Kidney epithelial cell (primary cell): ENCODE data around the gene ZNF366. TPM values are rescaled to one million over a fixed set of nuclear protein-coding genes. Genes with fewer than 3 reads are reported as not detected.

Experiments
- DNase-seq: peaks from one replicate; pipeline ENCODE4 v3.0.0-alpha.2; 2010; ENCODE audit warnings: low read depth
- H3K27me3 ChIP-seq: 2 replicates; pipeline ENCODE4 v1.6.0; 2011; ENCODE audit warnings: low read length; ENCODE audit not compliant: control insufficient read depth, insufficient read depth
- H3K36me3 ChIP-seq: 2 replicates; pipeline ENCODE4 v1.5.1; 2011; ENCODE audit warnings: low read length; ENCODE audit not compliant: control insufficient read depth, insufficient read depth
- H3K4me3 ChIP-seq: 2 replicates; pipeline ENCODE4 v1.5.1; 2011; ENCODE audit warnings: low read depth, mild to moderate bottlenecking, control low read depth, low read length
- total RNA-seq: library from RNA; depleted of rRNA; stranded (reverse); fragments of >200 nt; gene quantifications from 2 replicates; pipeline ENCODE4 v1.2.3, GENCODE V29; 2015
- TF ChIP-seq, protein P1 (sequence below): IDR thresholded peaks from 2 replicates; pipeline ENCODE4 v1.5.1; 2011; ENCODE audit warnings: mild to moderate bottlenecking, moderate library complexity, low read length, control low read depth, inconsistent platforms; ENCODE audit not compliant: insufficient read depth, poor library complexity, severe bottlenecking

The ZNF366 gene
- total RNA-seq, 1 donor from 2014 or later = 0.13 TPM

- no peaks in the 10 kb centered on the region for H3K27me3 ChIP-seq
- DNase-seq = peak; percentile 76
- TF ChIP-seq, protein P1, sequence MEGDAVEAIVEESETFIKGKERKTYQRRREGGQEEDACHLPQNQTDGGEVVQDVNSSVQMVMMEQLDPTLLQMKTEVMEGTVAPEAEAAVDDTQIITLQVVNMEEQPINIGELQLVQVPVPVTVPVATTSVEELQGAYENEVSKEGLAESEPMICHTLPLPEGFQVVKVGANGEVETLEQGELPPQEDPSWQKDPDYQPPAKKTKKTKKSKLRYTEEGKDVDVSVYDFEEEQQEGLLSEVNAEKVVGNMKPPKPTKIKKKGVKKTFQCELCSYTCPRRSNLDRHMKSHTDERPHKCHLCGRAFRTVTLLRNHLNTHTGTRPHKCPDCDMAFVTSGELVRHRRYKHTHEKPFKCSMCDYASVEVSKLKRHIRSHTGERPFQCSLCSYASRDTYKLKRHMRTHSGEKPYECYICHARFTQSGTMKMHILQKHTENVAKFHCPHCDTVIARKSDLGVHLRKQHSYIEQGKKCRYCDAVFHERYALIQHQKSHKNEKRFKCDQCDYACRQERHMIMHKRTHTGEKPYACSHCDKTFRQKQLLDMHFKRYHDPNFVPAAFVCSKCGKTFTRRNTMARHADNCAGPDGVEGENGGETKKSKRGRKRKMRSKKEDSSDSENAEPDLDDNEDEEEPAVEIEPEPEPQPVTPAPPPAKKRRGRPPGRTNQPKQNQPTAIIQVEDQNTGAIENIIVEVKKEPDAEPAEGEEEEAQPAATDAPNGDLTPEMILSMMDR = no peak
- no peaks in the 10 kb centered on the region for H3K36me3 ChIP-seq
- no peak overlapping the region for H3K4me3 ChIP-seq
Measured at GRCh38 chr5:72441862-72442540, 65.2 kb downstream of the ZNF366 start.

DNA sequence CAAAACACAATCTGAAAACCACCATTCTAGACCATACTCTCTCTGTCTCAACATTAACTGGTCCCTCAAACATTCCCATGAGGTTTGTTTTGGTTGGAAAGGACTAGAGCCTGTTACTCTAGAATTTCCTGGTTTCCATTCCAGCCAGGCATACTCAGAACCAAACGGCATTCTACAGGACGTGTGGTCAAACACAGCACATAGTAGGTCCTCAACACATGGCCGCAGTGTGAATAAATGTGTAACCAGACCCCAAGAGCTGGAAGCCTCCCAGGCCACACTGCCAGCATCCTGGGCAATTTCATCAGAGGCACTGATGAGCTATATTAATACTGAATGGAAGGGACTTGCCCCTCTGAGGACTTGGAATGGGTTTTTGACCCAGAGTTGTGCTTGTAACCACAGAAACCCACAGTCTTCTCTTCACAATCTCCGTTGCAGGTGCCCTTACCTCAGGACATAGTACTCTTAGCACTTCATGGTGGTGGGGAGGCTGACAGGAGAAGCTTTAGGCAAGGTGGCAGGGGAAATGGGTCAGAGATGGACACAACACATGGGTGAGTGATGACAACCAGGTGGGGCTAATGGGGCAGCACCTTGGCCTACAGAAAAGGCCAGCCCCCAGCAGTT is 66.0 kb downstream of the ZNF366 start:
- H3K27me3 ChIP-seq = no peaks in the 10 kb centered on the region
- DNase-seq = no peak
- TF ChIP-seq, protein P1 = no peak
- no peak overlapping the region for H3K4me3 ChIP-seq
- H3K36me3 ChIP-seq = no peaks in the 10 kb centered on the region

DNA sequence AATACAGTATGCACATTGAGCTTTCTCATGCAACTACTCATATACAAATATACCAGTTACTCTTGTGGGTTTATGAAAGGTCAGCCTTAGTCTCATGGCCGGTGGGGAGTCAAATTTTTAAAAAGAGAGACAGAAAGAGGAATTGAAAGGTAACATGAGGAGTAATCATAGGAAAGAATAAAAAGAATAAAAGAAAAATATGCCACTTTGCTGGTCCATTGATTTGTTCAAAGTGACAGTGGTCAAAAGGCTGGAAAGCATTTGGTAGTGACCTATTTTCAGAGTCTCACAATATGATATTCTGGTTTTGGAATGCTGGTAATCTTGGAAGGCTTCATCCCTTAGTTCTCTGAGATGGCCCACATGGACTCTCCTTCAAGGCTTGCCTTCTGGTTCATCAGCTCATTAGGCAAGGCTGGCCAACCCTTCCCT is 67.0 kb downstream of the ZNF366 start:
- H3K27me3 ChIP-seq = no peaks in the 10 kb centered on the region
- no peak overlapping the region for H3K4me3 ChIP-seq
- H3K36me3 ChIP-seq = no peaks in the 10 kb centered on the region
- TF ChIP-seq, protein P1 = no peak
- DNase-seq = no peak

DNA sequence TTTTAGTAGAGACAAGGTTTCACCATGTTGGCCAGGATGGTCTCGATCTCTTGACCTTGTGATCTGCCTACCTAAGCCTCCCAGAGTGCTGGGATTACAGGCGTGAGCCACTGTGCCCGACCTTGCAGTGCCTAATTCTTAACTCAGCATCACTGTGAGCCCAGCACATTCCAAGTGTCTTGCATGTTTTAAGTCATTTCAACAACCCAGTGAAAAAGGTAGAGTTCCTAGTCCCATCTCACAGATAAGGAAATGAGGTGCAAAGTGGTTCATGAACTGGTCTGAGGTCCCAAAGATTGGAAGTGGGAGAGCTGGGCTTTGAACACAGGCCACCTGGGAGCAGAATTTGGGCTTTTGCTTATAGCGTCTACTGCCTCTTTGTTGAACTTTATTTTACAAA is 68.0 kb downstream of the ZNF366 start:
- Histone ChIP-seq H3K36me3 (no peaks in the 10 kb centered on the region), H3K4me3 (no peak overlapping the region), H3K27me3 (no peaks in the 10 kb centered on the region)
- no peak for DNase-seq
- TF ChIP-seq, protein P1 = no peak

DNA sequence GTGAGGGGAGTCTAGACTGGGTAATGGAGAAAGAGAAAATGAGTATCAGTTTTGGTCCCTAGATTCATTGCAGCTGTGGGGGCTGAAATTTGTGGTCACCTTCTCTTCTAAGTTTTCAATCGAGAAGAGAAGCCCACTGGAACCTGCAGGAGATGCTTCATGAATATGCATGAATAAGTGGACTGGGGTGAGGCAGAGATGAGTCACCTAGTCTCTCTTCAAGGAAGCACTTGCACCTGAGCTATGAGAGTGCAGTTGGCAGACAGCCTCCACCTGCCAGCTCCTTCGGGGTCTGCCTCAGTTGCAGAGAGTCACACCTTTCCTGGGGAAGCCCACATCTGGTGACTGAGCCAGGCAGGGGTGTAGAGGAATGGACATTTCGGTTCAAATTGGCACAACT is 69.1 kb downstream of the ZNF366 start:
- TF ChIP-seq, protein P1 = no peak
- H3K4me3 ChIP-seq = no peak overlapping the region
- no peaks in the 10 kb centered on the region for H3K27me3 ChIP-seq
- DNase-seq = no peak
- no peaks in the 10 kb centered on the region for H3K36me3 ChIP-seq

DNA sequence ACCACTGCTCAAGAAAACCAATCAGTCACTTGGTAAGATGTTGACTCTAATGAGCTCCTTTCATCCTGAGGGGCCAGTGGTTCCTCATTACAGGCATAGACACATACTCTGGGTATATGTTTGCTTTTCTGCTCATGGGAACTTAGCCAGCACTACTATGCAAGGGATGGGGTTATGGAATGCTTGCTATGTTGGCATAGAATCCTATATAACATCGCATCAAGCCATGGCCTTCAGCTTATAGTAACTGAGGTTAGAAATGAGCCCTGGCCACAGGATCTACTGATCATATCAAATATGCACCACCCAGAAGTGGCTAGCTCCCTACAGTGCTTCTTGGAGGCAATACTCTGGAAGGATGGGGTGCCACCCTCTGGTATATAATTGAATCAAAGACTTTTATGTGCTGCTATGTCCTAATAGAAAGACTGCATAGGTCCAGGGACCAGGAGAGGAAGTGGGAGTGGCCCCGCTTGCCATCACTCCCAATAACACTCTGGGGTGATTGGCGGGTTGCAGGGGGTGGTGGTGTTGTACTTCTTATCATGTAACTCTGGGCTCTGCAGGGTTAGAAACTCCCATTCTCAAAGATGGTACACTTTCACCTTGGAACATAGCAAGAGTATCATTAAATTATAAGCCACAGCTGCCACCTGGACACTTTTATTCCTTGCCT is 70.3 kb downstream of the ZNF366 start:
- no peak for DNase-seq

More for the DNA sequence above, 70.3 kb downstream of the ZNF366 start:
- no peak overlapping the region for H3K4me3 ChIP-seq
- H3K27me3 ChIP-seq = no peaks in the 10 kb centered on the region
- H3K36me3 ChIP-seq = no peaks in the 10 kb centered on the region
- TF ChIP-seq, protein P1 = no peak
